IMR-90 (cell line): ENCODE results near the gene ADAM12. TPM values are rescaled to one million over a fixed set of nuclear protein-coding genes. Genes with fewer than 3 reads are reported as not detected.
A peak's percentile ranks its signal among the peaks of the same experiment; 100 is the strongest.

ENCODE experiments used
- ATAC-seq: fragments of 200-7000 bp; cut with Tn5 transposase; 2 replicates; pipeline ENCODE4 v1.9.1; 2020; ENCODE audit warnings: low read depth, mild to moderate bottlenecking, moderate library complexity
- BruUV-seq: library from RNA; stranded (reverse); fragments of 400-500 nt; replicated peaks from 2 replicates; lab custom pipeline; 2021; lab: Mats Ljungman, UMichigan
- CTCF ChIA-PET: fragments of 300-600 bp; formaldehyde crosslinking; extraction: SDS; loops from one replicate; lab custom pipeline; 2021; ENCODE audit warnings: antibody characterized with exemption; lab: Yijun Ruan, JAX
- POLR2A ChIA-PET: fragments of 300-600 bp; sonication (Branson Sonifier 250); formaldehyde crosslinking; loops from one replicate; lab custom pipeline; 2022; ENCODE audit warnings: antibody characterized with exemption; ENCODE audit not compliant: unreplicated experiment; lab: Charles Lee
- DNase-seq: peaks from one replicate; pipeline ENCODE4 v3.0.0; 2013
- H2AFZ ChIP-seq: replicated peaks from 2 replicates; pipeline ENCODE3; 2013; ENCODE audit warnings: low read length, mild to moderate bottlenecking; ENCODE audit not compliant: poor library complexity
- H2AK5ac ChIP-seq: 2 replicates; pipeline ENCODE4 v1.6.1; 2013; ENCODE audit warnings: low read depth, low read length, inconsistent platforms
- H2AK9ac ChIP-seq: replicated peaks from 2 replicates; pipeline ENCODE3; 2013; ENCODE audit warnings: mild to moderate bottlenecking, low read depth, low read length, moderate library complexity; ENCODE audit not compliant: poor library complexity
- H2BK120ac ChIP-seq: 2 replicates; pipeline ENCODE4 v1.6.1; 2013; ENCODE audit warnings: low read depth, low read length, inconsistent platforms
- H2BK15ac ChIP-seq: 3 replicates; pipeline ENCODE4 v1.6.1; 2013; ENCODE audit warnings: low read depth, low read length, inconsistent platforms
- H2BK20ac ChIP-seq: 2 replicates; pipeline ENCODE4 v1.6.1; 2013; ENCODE audit warnings: low read depth, mild to moderate bottlenecking, inconsistent platforms, low read length, moderate library complexity
- H2BK5ac ChIP-seq: 2 replicates; pipeline ENCODE4 v1.6.1; 2013; ENCODE audit warnings: mild to moderate bottlenecking, low read depth, low read length, inconsistent platforms; ENCODE audit not compliant: poor library complexity, severe bottlenecking
- H3K14ac ChIP-seq: replicated peaks from 2 replicates; pipeline ENCODE4 v1.6.1; 2013; ENCODE audit warnings: low read depth, low read length, inconsistent platforms
- H3K18ac ChIP-seq: 2 replicates; pipeline ENCODE4 v1.6.1; 2013; ENCODE audit warnings: low read depth, low read length, control low read depth
- H3K23ac ChIP-seq: 2 replicates; pipeline ENCODE4 v1.6.1; 2013; ENCODE audit warnings: low read depth, low read length, inconsistent platforms
- H3K27ac ChIP-seq: 2 replicates; pipeline ENCODE4 v1.5.1; 2013; ENCODE audit warnings: mild to moderate bottlenecking, control low read depth, low read length; ENCODE audit not compliant: insufficient read depth
- H3K27me3 ChIP-seq: 2 replicates; pipeline ENCODE4 v1.6.1; 2013; ENCODE audit warnings: low read length; ENCODE audit not compliant: control insufficient read depth, insufficient read depth
- H3K36me3 ChIP-seq: 2 replicates; pipeline ENCODE4 v1.6.1; 2013; ENCODE audit warnings: low read length, mixed read lengths; ENCODE audit not compliant: control insufficient read depth, insufficient read depth
- H3K4ac ChIP-seq: 2 replicates; pipeline ENCODE4 v1.6.1; 2013; ENCODE audit warnings: low read depth, low read length, inconsistent platforms
- H3K4me1 ChIP-seq: 2 replicates; pipeline ENCODE4 v1.6.1; 2013; ENCODE audit warnings: low read length, mixed read lengths; ENCODE audit not compliant: control insufficient read depth, insufficient read depth
- H3K4me2 ChIP-seq: 2 replicates; pipeline ENCODE4 v1.6.1; 2013; ENCODE audit warnings: low read depth, mild to moderate bottlenecking, control low read depth, low read length, moderate library complexity
- H3K4me3 ChIP-seq: 2 replicates; pipeline ENCODE4 v1.5.1; 2013; ENCODE audit warnings: low read depth, mild to moderate bottlenecking, control low read depth, low read length, moderate library complexity; ENCODE audit not compliant: insufficient read depth
- H3K56ac ChIP-seq: 2 replicates; pipeline ENCODE4 v1.6.1; 2013; ENCODE audit warnings: low read length, inconsistent platforms; ENCODE audit not compliant: insufficient read depth; ENCODE audit errors: extremely low read depth
- H3K79me1 ChIP-seq, 2 experiments: 2 replicates each; pipeline ENCODE4 v1.6.1; 2013; ENCODE audit warnings: low read length in 2 of 2, inconsistent platforms in 1 of 2, low read depth in 1 of 2
- H3K9ac ChIP-seq: 2 replicates; pipeline ENCODE4 v1.6.1; 2013; ENCODE audit warnings: low read depth, low read length, control low read depth
- H3K9me1 ChIP-seq: 2 replicates; pipeline ENCODE4 v1.6.1; 2013; ENCODE audit warnings: low read length, inconsistent platforms; ENCODE audit not compliant: insufficient read depth
- H3K9me3 ChIP-seq: 2 replicates; pipeline ENCODE4 v1.6.1; 2013; ENCODE audit warnings: low read length; ENCODE audit not compliant: control insufficient read depth, insufficient read depth
- H4K20me1 ChIP-seq: 2 replicates; pipeline ENCODE4 v1.6.1; 2013; ENCODE audit warnings: low read length, inconsistent platforms; ENCODE audit not compliant: insufficient read depth
- H4K5ac ChIP-seq: 2 replicates; pipeline ENCODE4 v1.6.1; 2013; ENCODE audit warnings: mild to moderate bottlenecking, low read depth, low read length, control low read depth
- H4K8ac ChIP-seq, 2 experiments: 2 replicates each; pipeline ENCODE4 v1.6.1; 2013; ENCODE audit warnings: low read depth in 2 of 2, low read length in 2 of 2, control low read depth in 1 of 2, inconsistent platforms in 1 of 2
- H4K91ac ChIP-seq: 2 replicates; pipeline ENCODE4 v1.6.1; 2013; ENCODE audit warnings: low read depth, low read length, inconsistent platforms; ENCODE audit not compliant: insufficient read depth
- FOS ChIP-seq: fragments of 150-350 bp; IDR thresholded peaks from 2 replicates; pipeline ENCODE4 v1.6.1; 2016; ENCODE audit warnings: low read depth, low read length
- RAD21 ChIP-seq: IDR thresholded peaks from 2 replicates; pipeline ENCODE4 v1.6.1; 2012; ENCODE audit warnings: low read length, improper control_type of control experiment
- USF2 ChIP-seq: fragments of 150-350 bp; IDR thresholded peaks from 2 replicates; pipeline ENCODE4 v1.6.1; 2017; ENCODE audit warnings: mild to moderate bottlenecking, antibody characterized with exemption, low read length, low read depth
- WGBS, 2 experiments: methylation state at CpG; one replicate each; pipeline versions ENCODE4 v1.1.5 to v1.1.7; 2013; ENCODE audit warnings: missing lambda C conversion rate in 2 of 2; ENCODE audit not compliant: insufficient read length in 1 of 2; ENCODE audit errors: extremely low coverage in 2 of 2; 5-methylcytosine and 5-hydroxymethylcytosine counted together
- dilution Hi-C: fragments of 300-500 bp; cut with HindIII; formaldehyde crosslinking; loops from one replicate; pipeline ENCODE4 v1.14.3; 2018; ENCODE audit warnings: low sequenced_read_pairs; ENCODE audit not compliant: unreplicated experiment
- in situ Hi-C: fragments of 300-500 bp; cut with MboI; formaldehyde crosslinking; loops from 3 replicates; pipeline ENCODE4 v1.14.3; 2019; ENCODE audit warnings: low sequenced_read_pairs, inconsistent platforms, mixed read lengths
- intact Hi-C: fragments of 100-400 bp; cut with micrococcal nuclease; formaldehyde crosslinking; loops from 2 replicates; pipeline ENCODE4 v1.10.0; 2022
- polyA plus RNA-seq, 3 experiments: library from polyadenylated mRNA; depleted of rRNA; stranded (reverse); fragments of >200 nt; gene quantifications; 2 replicates each; pipeline ENCODE4 v1.2.3, GENCODE V29; 2012; ENCODE audit warnings: low replicate concordance in 1 of 3
- total RNA-seq: library from RNA; depleted of rRNA; stranded (reverse); fragments of >200 nt; gene quantifications from 2 replicates; pipeline ENCODE4 v1.2.3, GENCODE V29; 2012

ADAM12 gene
- total and polyA plus RNA-seq, 2 of the 4 experiments (the other 2 are of a cell fraction): 9.6 to 10.2 TPM

GRCh38 chr10:126221874-126222273 is 166.4 kb downstream of the ADAM12 start:
- intact Hi-C loops (no loop called here), dilution Hi-C loops (no loop called here), in situ Hi-C loops (no loop called here)
- Histone ChIP-seq H3K14ac (no peak overlapping the region), H3K9me1 (no peaks in the 10 kb centered on the region; the same call in 1 of the 2 replicates), H2AK5ac (peak overlapping the region; percentile 50; the same call in 1 of the 2 replicates), H2BK120ac (no peak overlapping the region), H3K4me1 (no peaks in the 10 kb centered on the region), H3K23ac (no peak overlapping the region), H3K56ac (no peak overlapping the region), H3K36me3 (no peaks in the 10 kb centered on the region), H4K20me1 (no peaks in the 10 kb centered on the region), H2AK9ac (no peak overlapping the region), H3K4ac (no peak overlapping the region), H2BK15ac (no peak overlapping the region), H3K27ac (no peak overlapping the region), H3K9ac (no peak overlapping the region), H4K91ac (no peak overlapping the region), H3K79me1 (0 out of 4 replicates have a peak, but pooled peaks cover 0 to under 1% of the 10 kb centered on the region in 2 experiments), H3K18ac (no peak overlapping the region), H3K4me3 (no peak overlapping the region), H2AFZ (no peak overlapping the region), H4K8ac (no peak overlapping the region), H2BK20ac (no peak overlapping the region; the same call in 1 of the 2 replicates), H3K27me3 (no peaks in the 10 kb centered on the region), H4K5ac (no peak overlapping the region), H2BK5ac (no peak overlapping the region), H3K9me3 (no peaks in the 10 kb centered on the region), H3K4me2 (no peak overlapping the region)
- no peak for ATAC-seq
- WGBS, 2 experiments: no CpG with 5 or more reads among the region's 5 CpGs
- BruUV-seq: no TSS peak
- TF ChIP-seq FOS (no peak), RAD21 (no peak), USF2 (no peak)
- ChIA-PET CTCF (no interaction called here), POLR2A (no interaction called here)
- no peak for DNase-seq
